ENCODE results near the gene LYPD5. TPM values are rescaled to one million over a fixed set of nuclear protein-coding genes. Genes with fewer than 3 reads are reported as not detected.

LYPD5 gene
- total and polyA plus RNA-seq, 2 experiments from 2014 or later: 0.32 to 1.1 TPM

GRCh38 chr19:43754503-43755255, 47.6 kb downstream of the LYPD5 start, which contains the start of gene SMG9:
Gene SMG9, minus strand, starts transcription at chr19:43754962. Its CDS starts 4,221 bp downstream, at chr19:43750741.
- H3K4me2 ChIP-seq (ENCODE audit: unreplicated experiment): peak within 1 kb of the TSS; percentile 99
- no peaks in the 10 kb centered on the region for H4K20me1 ChIP-seq (ENCODE audit: insufficient read depth)
- peak within 1 kb of the TSS; percentile 95 for H3K9ac ChIP-seq
- in situ Hi-C loops (cut with MboI): no loop called here
- H3K4me1 ChIP-seq (ENCODE audit: insufficient read depth): peaks cover 68% of the 10 kb centered on the region
- peak; percentile 99 for DNase-seq
- H3K79me2 ChIP-seq (ENCODE audit: insufficient read depth): peaks cover 38% of the 10 kb centered on the region
- 1% methylated on average over 60 to 79 of the region's 79 CpGs for WGBS, 2 experiments (ENCODE audit: low coverage in 1 of 2, low lambda C conversion rate in 2 of 2, missing lambda C conversion rate in 2 of 2)
- H3K9me2 ChIP-seq (ENCODE audit: insufficient read depth): no peaks in the 10 kb centered on the region
- no peaks in the 10 kb centered on the region for H3K27me3 ChIP-seq (replicated peaks; ENCODE audit: insufficient read depth)
- peak within 1 kb of the TSS; percentile 68 for H2AFZ ChIP-seq
- H3F3A ChIP-seq (ENCODE audit: insufficient read depth): peaks cover 67% of the 10 kb centered on the region
- peak within 1 kb of the TSS; percentile 87 for H3K4me3 ChIP-seq
- peaks cover 13% of the 10 kb centered on the region; the same call in 1 of the 2 replicates for H3K36me3 ChIP-seq (ENCODE audit: low read depth)
- peak within 1 kb of the TSS; percentile 95 for H3K27ac ChIP-seq
- TF ChIP-seq EZH2 (IDR thresholded peaks at IDR 0.05; ENCODE audit: insufficient read depth, poor library complexity, severe bottlenecking) (no peak), EZH2phosphoT487 (IDR thresholded peaks at IDR 0.05; ENCODE audit: insufficient read depth, low read depth) (no peak)
- H3K9me3 ChIP-seq (ENCODE audit: low read depth): no peaks in the 10 kb centered on the region

- H3K36me3 ChIP-seq (ENCODE audit: low read depth): peaks cover 15% of the 10 kb centered on the region; the same call in 1 of the 2 replicates
- H3K9ac ChIP-seq: peak overlapping the region; percentile 95
- no peak for DNase-seq
- no peaks in the 10 kb centered on the region for H3K9me2 ChIP-seq (ENCODE audit: insufficient read depth)
- no peaks in the 10 kb centered on the region for H3K27me3 ChIP-seq (replicated peaks; ENCODE audit: insufficient read depth)
- in situ Hi-C loops (cut with MboI): no loop called here
- WGBS, 2 experiments (ENCODE audit: low coverage in 1 of 2, low lambda C conversion rate in 2 of 2, missing lambda C conversion rate in 2 of 2): 1 to 2% methylated on average over 11 of the region's 11 CpGs
- H3K27ac ChIP-seq: peak overlapping the region; percentile 95
- TF ChIP-seq EZH2 (IDR thresholded peaks at IDR 0.05; ENCODE audit: insufficient read depth, poor library complexity, severe bottlenecking) (no peak), EZH2phosphoT487 (IDR thresholded peaks at IDR 0.05; ENCODE audit: insufficient read depth, low read depth) (no peak)
- H4K20me1 ChIP-seq (ENCODE audit: insufficient read depth): no peaks in the 10 kb centered on the region
- H2AFZ ChIP-seq: peak overlapping the region; percentile 49
- no peaks in the 10 kb centered on the region for H3K9me3 ChIP-seq (ENCODE audit: low read depth)
- H3F3A ChIP-seq (ENCODE audit: insufficient read depth): peaks cover 65% of the 10 kb centered on the region
- H3K4me1 ChIP-seq (ENCODE audit: insufficient read depth): peaks cover 63% of the 10 kb centered on the region
- peak overlapping the region; percentile 88 for H3K4me2 ChIP-seq (ENCODE audit: unreplicated experiment)
- peak overlapping the region; percentile 87 for H3K4me3 ChIP-seq
- H3K79me2 ChIP-seq (ENCODE audit: insufficient read depth): peaks cover 43% of the 10 kb centered on the region
Observed at GRCh38 chr19:43754253-43754502, 48.1 kb downstream of the LYPD5 start.

- peaks cover 18% of the 10 kb centered on the region; the same call in 1 of the 2 replicates for H3K36me3 ChIP-seq (ENCODE audit: low read depth)
- H2AFZ ChIP-seq: no peak overlapping the region
- peaks cover 56% of the 10 kb centered on the region for H3K79me2 ChIP-seq (ENCODE audit: insufficient read depth)
- H3K9me3 ChIP-seq (ENCODE audit: low read depth): no peaks in the 10 kb centered on the region
- peak overlapping the region; percentile 26; the same call in 1 of the 2 replicates for H3K9ac ChIP-seq
- H3F3A ChIP-seq (ENCODE audit: insufficient read depth): peaks cover 48% of the 10 kb centered on the region
- peaks cover 45% of the 10 kb centered on the region for H3K4me1 ChIP-seq (ENCODE audit: insufficient read depth)
- in situ Hi-C loops (cut with MboI): no loop called here
- no peaks in the 10 kb centered on the region for H3K27me3 ChIP-seq (replicated peaks; ENCODE audit: insufficient read depth)
- DNase-seq: no peak
- H4K20me1 ChIP-seq (ENCODE audit: insufficient read depth): no peaks in the 10 kb centered on the region
- H3K27ac ChIP-seq: peak overlapping the region; percentile 95
- no peaks in the 10 kb centered on the region for H3K9me2 ChIP-seq (ENCODE audit: insufficient read depth)
- TF ChIP-seq EZH2 (IDR thresholded peaks at IDR 0.05; ENCODE audit: insufficient read depth, poor library complexity, severe bottlenecking): no peak
- TF ChIP-seq EZH2phosphoT487 (IDR thresholded peaks at IDR 0.05; ENCODE audit: insufficient read depth, low read depth): no peak
- peak overlapping the region; percentile 71 for H3K4me2 ChIP-seq (ENCODE audit: unreplicated experiment)
- 95 to 98% methylated on average over 6 of the region's 6 CpGs for WGBS, 2 experiments (ENCODE audit: low coverage in 1 of 2, low lambda C conversion rate in 2 of 2, missing lambda C conversion rate in 2 of 2)
- H3K4me3 ChIP-seq: peak overlapping the region; percentile 58
Observed at GRCh38 chr19:43752287-43752875, 49.9 kb downstream of the LYPD5 start.

GRCh38 chr19:43751466-43752220, 50.6 kb downstream of the LYPD5 start:
- Histone ChIP-seq H3K27me3 (replicated peaks; ENCODE audit: insufficient read depth) (no peaks in the 10 kb centered on the region), H3K36me3 (ENCODE audit: low read depth) (peaks cover 20% of the 10 kb centered on the region; the same call in 1 of the 2 replicates), H3F3A (ENCODE audit: insufficient read depth) (peaks cover 43% of the 10 kb centered on the region), H3K27ac (peak overlapping the region; percentile 95), H3K9ac (no peak overlapping the region; the same call in 1 of the 2 replicates), H3K9me2 (ENCODE audit: insufficient read depth) (no peaks in the 10 kb centered on the region), H3K79me2 (ENCODE audit: insufficient read depth) (peaks cover 56% of the 10 kb centered on the region), H2AFZ (no peak overlapping the region), H3K4me2 (ENCODE audit: unreplicated experiment) (peak overlapping the region; percentile 71), H3K4me1 (ENCODE audit: insufficient read depth) (peaks cover 38% of the 10 kb centered on the region), H4K20me1 (ENCODE audit: insufficient read depth) (no peaks in the 10 kb centered on the region), H3K9me3 (ENCODE audit: low read depth) (no peaks in the 10 kb centered on the region), H3K4me3 (no peak overlapping the region)
- in situ Hi-C loops (cut with MboI): no loop called here
- peak; percentile 77 for DNase-seq
- TF ChIP-seq EZH2 (IDR thresholded peaks at IDR 0.05; ENCODE audit: insufficient read depth, poor library complexity, severe bottlenecking) (no peak), EZH2phosphoT487 (IDR thresholded peaks at IDR 0.05; ENCODE audit: insufficient read depth, low read depth) (no peak)
- WGBS, 2 experiments (ENCODE audit: low coverage in 1 of 2, low lambda C conversion rate in 2 of 2, missing lambda C conversion rate in 2 of 2): 96 to 97% methylated on average over 4 of the region's 4 CpGs

All from GM23248 (cell line).